Stomach (tissue), 9 donors: Measurements from ENCODE around the gene FANCE. TPM values are rescaled to one million over a fixed set of nuclear protein-coding genes. Genes with fewer than 3 reads are reported as not detected.

Experiments used
- DNase-seq, 2 donors: peaks; one replicate each; pipeline versions ENCODE4 v3.0.0 to v3.0.0-alpha.2; 2013 to 2019
- H3K27ac ChIP-seq, 5 donors: fragments of 200-600 bp in 4 of 5; sonication (generic) in 4 of 5; one replicate each; pipeline ENCODE4 v1.5.1; 2013 to 2019; ENCODE audit warnings: mild to moderate bottlenecking in 1 of 5, moderate library complexity in 1 of 5
- H3K27me3 ChIP-seq, 3 donors: fragments of 200-600 bp; sonication (generic); one replicate each; pipeline ENCODE4 v1.5.1; 2017 to 2019; ENCODE audit warnings: mixed run types in 1 of 3
- H3K36me3 ChIP-seq, 4 donors: fragments of 200-600 bp; sonication (generic); 1 replicate in 3 of 4; 2 replicates in 1 of 4; pipeline ENCODE4 v1.5.1; 2016 to 2019
- H3K4me1 ChIP-seq, 4 donors: fragments of 200-600 bp; sonication (generic); one replicate each; pipeline ENCODE4 v1.5.1; 2016 to 2019
- H3K4me3 ChIP-seq, 4 donors: fragments of 200-600 bp; sonication (generic) in 3 of 4; one replicate each; pipeline ENCODE4 v1.5.1; 2016 to 2019; ENCODE audit warnings: mild to moderate bottlenecking in 1 of 4
- H3K9me3 ChIP-seq, 4 donors: fragments of 200-600 bp; sonication (generic); one replicate each; pipeline ENCODE4 v1.5.1; 2016 to 2019
- EP300 ChIP-seq: sonication (generic); formaldehyde crosslinking; IDR thresholded peaks from one replicate; pipeline ENCODE4 v1.6.1; 2017; ENCODE audit warnings: antibody characterized with exemption
- POLR2A ChIP-seq, 4 donors: fragments of 450-650 bp; IDR thresholded peaks; one replicate each; pipeline ENCODE4 v1.6.1; 2016; ENCODE audit warnings: antibody characterized with exemption in 4 of 4, control low read depth in 2 of 4, mild to moderate bottlenecking in 1 of 4, moderate library complexity in 1 of 4
- POLR2AphosphoS5 ChIP-seq, 3 donors: sonication (generic); formaldehyde crosslinking; IDR thresholded peaks; one replicate each; pipeline ENCODE4 v1.6.1; 2016; ENCODE audit warnings: antibody characterized with exemption in 3 of 3
- WGBS, 5 donors: extraction: QIAGEN DNeasy Blood & Tissue Kit in 3 of 5; methylation state at CpG; one replicate each; pipeline versions ENCODE4 v1.1.5 to v1.1.7; 2013 to 2018; 5-methylcytosine and 5-hydroxymethylcytosine counted together
- intact Hi-C: fragments of 100-400 bp; cut with DNase I; formaldehyde crosslinking; loops from one replicate; pipeline ENCODE4 v1.15.1; 2023; ENCODE audit warnings: low total_unique reads
- polyA plus RNA-seq, 3 donors: library from polyadenylated mRNA; stranded (reverse); fragments of 200-250 nt; gene quantifications; one replicate each; pipeline ENCODE4 v1.2.3, GENCODE V29; 2013
- total RNA-seq, 5 donors: library from RNA; depleted of rRNA; stranded (reverse); fragments of >200 nt; gene quantifications; one replicate each; pipeline versions ENCODE4 v1.1.0 to v1.2.3, GENCODE V29; 2014 to 2016
- TF ChIP-seq, protein P1 (sequence below), 7 experiments: fragments of 450-650 bp in 4 of 7; fragments of 200-600 bp in 3 of 7; sonication (generic) in 3 of 7; IDR thresholded peaks; one replicate each; pipeline ENCODE4 v1.5.1; 2016 to 2019; ENCODE audit warnings: antibody characterized with exemption in 7 of 7, control low read depth in 2 of 7, mild to moderate bottlenecking in 1 of 7
- donor health status: healthy with polysubstance abuse.
- donor health status: Bipolar disorder and iron deficiency.
- donor health status: healthy.

Gene FANCE
- total and polyA plus RNA-seq, 8 donors: 1.3 to 8.3 (median 3.3) TPM

DNA sequence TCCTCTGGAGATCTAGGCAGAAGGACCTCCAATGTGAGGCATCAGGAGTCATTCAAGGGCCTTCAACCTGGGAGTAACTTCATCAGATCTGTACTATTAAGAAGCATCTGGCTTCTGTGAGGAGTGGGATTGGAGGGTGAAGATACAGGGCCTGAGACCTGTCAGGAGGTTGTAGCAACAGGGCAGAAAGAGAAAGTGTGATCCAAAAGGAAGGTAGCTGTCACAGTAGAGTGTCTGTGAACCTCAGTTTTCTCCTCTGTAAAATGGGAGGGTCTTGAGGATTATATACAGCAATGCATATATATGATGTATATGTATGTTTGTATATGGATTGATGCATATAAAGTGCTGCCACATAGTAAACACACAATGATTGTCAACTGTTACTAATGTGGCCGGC is 13.5 kb downstream of the FANCE start:
- peaks cover 15 to 27% (median 21%) of the 10 kb centered on the region in 4 donors for H3K4me1 ChIP-seq
- no peaks in the 10 kb centered on the region for H3K9me3 ChIP-seq
- peaks cover 8 to 45% (median 32%) of the 10 kb centered on the region in 4 donors for H3K36me3 ChIP-seq
- no peak for DNase-seq
- H3K4me3 ChIP-seq: no peak overlapping the region
- no peaks in the 10 kb centered on the region for H3K27me3 ChIP-seq
- TF ChIP-seq, protein P1, sequence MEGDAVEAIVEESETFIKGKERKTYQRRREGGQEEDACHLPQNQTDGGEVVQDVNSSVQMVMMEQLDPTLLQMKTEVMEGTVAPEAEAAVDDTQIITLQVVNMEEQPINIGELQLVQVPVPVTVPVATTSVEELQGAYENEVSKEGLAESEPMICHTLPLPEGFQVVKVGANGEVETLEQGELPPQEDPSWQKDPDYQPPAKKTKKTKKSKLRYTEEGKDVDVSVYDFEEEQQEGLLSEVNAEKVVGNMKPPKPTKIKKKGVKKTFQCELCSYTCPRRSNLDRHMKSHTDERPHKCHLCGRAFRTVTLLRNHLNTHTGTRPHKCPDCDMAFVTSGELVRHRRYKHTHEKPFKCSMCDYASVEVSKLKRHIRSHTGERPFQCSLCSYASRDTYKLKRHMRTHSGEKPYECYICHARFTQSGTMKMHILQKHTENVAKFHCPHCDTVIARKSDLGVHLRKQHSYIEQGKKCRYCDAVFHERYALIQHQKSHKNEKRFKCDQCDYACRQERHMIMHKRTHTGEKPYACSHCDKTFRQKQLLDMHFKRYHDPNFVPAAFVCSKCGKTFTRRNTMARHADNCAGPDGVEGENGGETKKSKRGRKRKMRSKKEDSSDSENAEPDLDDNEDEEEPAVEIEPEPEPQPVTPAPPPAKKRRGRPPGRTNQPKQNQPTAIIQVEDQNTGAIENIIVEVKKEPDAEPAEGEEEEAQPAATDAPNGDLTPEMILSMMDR (IDR thresholded peaks at IDR 0.05): no peak
- no peak for TF ChIP-seq POLR2AphosphoS5 (IDR thresholded peaks at IDR 0.05)
- no peak for TF ChIP-seq POLR2A (IDR thresholded peaks at IDR 0.05)
- TF ChIP-seq EP300: no peak
- intact Hi-C loops: no loop called here
- H3K27ac ChIP-seq: no peak overlapping the region
- 88 to 100% (median 95%) methylated on average over 1 of the region's 1 CpG for WGBS, 5 donors

DNA sequence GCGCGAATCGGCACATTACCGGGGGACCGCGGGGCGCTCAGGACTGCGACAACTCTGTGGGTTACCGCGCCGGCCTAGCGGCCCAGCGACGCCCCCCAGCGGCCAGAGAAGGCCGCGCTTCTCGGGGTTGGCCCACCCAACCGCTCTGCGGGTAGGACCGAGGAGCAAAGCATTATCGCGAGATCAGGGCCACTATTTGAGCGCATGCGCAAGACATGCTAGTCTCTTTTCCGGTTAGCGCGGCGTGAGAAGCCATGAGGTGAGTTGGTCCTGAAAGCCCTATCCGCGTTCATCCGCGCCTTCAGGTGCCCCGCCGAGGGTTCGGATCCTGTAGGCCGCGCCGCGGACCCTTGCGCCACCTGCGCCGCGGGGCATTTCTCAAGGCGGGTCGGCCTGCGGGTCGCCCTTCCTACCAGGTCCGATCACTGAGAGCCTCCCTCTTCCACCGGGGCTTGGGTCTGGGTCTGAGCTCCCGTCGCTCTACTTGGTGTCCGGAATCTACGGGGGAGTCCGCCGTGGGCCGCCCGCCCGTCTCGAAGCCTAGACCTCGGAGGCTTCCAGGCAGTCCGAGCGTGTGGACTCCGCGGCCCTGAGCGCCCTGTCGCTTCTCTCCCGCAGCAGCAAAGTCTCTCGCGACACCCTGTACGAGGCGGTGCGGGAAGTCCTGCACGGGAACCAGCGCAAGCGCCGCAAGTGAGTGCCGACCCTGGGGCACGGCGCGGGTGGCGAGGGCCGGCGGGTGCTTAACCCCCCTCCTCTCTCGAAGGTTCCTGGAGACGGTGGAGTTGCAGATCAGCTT is 16.2 kb downstream of the FANCE start, which contains the start of gene RPL10A:
RPL10A (plus strand) TSS at position 221 of the 799 bp plus-strand sequence; CDS start at position 255, 34 bp downstream.
- Histone ChIP-seq H3K27me3 (no peaks in the 10 kb centered on the region), H3K4me1 (peaks cover 20 to 54% (median 39%) of the 10 kb centered on the region in 4 donors), H3K36me3 (peaks cover 23 to 50% (median 43%) of the 10 kb centered on the region in 4 donors), H3K27ac (peak within 1 kb of the TSS; percentile 90 to 95 (median 92)), H3K4me3 (peak within 1 kb of the TSS; percentile 77 to 92 (median 87)), H3K9me3 (no peaks in the 10 kb centered on the region)
- TF ChIP-seq EP300: no peak
- peak; percentile 94 to 99 (median 97) for TF ChIP-seq POLR2AphosphoS5 (IDR thresholded peaks at IDR 0.05)
- TF ChIP-seq, protein P1 (IDR thresholded peaks at IDR 0.05): peak in 5 of 7 experiments; percentile 91 to 97 (median 95)
- peak in 2 of 4 donors; percentile 65 to 85 for TF ChIP-seq POLR2A (IDR thresholded peaks at IDR 0.05)
- WGBS, 5 donors: 0 to 1% (median 0%) methylated on average over 32 to 86 of the region's 86 CpGs
- DNase-seq: peak; percentile 97 to 99
- intact Hi-C loops: no loop called here

DNA sequence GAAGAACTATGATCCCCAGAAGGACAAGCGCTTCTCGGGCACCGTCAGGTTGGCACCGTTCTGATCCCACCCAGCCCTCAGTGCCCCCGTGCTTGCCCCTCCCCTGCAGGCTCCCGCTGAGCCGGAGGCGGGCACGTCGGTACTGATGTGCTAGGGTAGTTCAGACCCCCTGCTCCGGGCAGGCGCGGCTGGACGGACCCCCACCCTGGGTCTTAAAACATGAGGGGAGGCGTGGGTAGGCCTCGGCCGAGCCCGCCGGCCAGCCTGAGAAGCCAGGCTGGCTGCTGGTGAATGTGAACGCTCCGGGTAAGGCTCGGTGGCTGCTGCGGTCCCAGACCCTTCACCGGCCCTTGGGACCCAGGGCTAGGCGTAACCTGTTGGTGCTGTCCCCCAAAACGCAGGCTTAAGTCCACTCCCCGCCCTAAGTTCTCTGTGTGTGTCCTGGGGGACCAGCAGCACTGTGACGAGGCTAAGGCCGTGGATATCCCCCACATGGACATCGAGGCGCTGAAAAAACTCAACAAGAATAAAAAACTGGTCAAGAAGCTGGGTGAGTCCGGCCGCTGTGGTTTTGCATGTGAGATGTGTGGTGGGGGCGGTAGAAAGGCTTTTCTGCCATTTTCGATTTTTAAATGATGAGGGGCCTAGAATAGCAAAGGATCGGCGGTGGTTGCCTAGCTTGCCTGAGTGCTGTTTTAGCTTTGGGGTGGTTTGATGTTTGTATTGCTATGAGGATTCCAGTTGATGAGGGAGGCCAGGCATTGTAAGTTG is 17.0 kb downstream of the FANCE start:
- TF ChIP-seq EP300: no peak
- TF ChIP-seq POLR2AphosphoS5 (IDR thresholded peaks at IDR 0.05): no peak
- no peak for TF ChIP-seq POLR2A (IDR thresholded peaks at IDR 0.05)
- TF ChIP-seq, protein P1 (IDR thresholded peaks at IDR 0.05): no peak
- peak overlapping the region; percentile 77 to 92 (median 87) for H3K4me3 ChIP-seq
- peaks cover 20 to 54% (median 39%) of the 10 kb centered on the region in 4 donors for H3K4me1 ChIP-seq
- H3K9me3 ChIP-seq: no peaks in the 10 kb centered on the region
- peak overlapping the region; percentile 90 to 95 (median 92) for H3K27ac ChIP-seq
- DNase-seq: no peak
- 1 to 6% (median 2%) methylated on average over 18 to 37 of the region's 37 CpGs for WGBS, 5 donors
- H3K36me3 ChIP-seq: peaks cover 23 to 57% (median 49%) of the 10 kb centered on the region in 4 donors
- intact Hi-C loops: no loop called here
- no peaks in the 10 kb centered on the region for H3K27me3 ChIP-seq
